Skeletal muscle tissue (tissue), 4 donors: ENCODE data around the gene METTL6. TPM values are rescaled to one million over a fixed set of nuclear protein-coding genes. Genes with fewer than 3 reads are reported as not detected.
"Not testable (repeated sequence)": the region's sequence is repeated elsewhere in the genome, so short reads cannot be mapped to it uniquely, and the experiment has no call there.

Experiments used
- H3K27ac ChIP-seq: one replicate; pipeline ENCODE4 v1.7.0; 2013; ENCODE audit warnings: mild to moderate bottlenecking, low read depth, low read length, inconsistent platforms
- H3K27me3 ChIP-seq, 3 donors: one replicate each; pipeline ENCODE4 v1.7.0; 2013; ENCODE audit warnings: low read length in 3 of 3; ENCODE audit not compliant: control insufficient read depth in 3 of 3, insufficient read depth in 3 of 3
- H3K36me3 ChIP-seq, 3 donors: one replicate each; pipeline ENCODE4 v1.7.0; 2013; ENCODE audit warnings: low read length in 3 of 3; ENCODE audit not compliant: control insufficient read depth in 3 of 3, insufficient read depth in 3 of 3
- H3K4me1 ChIP-seq, 3 donors: one replicate each; pipeline ENCODE4 v1.7.0; 2013; ENCODE audit warnings: low read length in 3 of 3, mild to moderate bottlenecking in 3 of 3; ENCODE audit not compliant: control insufficient read depth in 3 of 3, insufficient read depth in 3 of 3
- H3K4me3 ChIP-seq, 3 donors: one replicate each; pipeline ENCODE4 v1.7.0; 2013; ENCODE audit warnings: low read length in 3 of 3
- H3K9ac ChIP-seq, 3 donors: one replicate each; pipeline ENCODE4 v1.7.0; 2013; ENCODE audit warnings: low read length in 3 of 3, mild to moderate bottlenecking in 3 of 3, moderate library complexity in 2 of 3, low read depth in 1 of 3
- H3K9me3 ChIP-seq, 3 donors: one replicate each; pipeline ENCODE4 v1.7.0; 2013; ENCODE audit warnings: low read length in 3 of 3; ENCODE audit not compliant: control insufficient read depth in 3 of 3
- total RNA-seq: library from RNA; depleted of rRNA; stranded (reverse); fragments of >200 nt; gene quantifications from one replicate; pipeline ENCODE4 v1.2.3, GENCODE V29; 2014
- donor health status: Osteomylitis.

METTL6 gene
- total RNA-seq, 1 donor from 2014 or later = 42.3 TPM

DNA sequence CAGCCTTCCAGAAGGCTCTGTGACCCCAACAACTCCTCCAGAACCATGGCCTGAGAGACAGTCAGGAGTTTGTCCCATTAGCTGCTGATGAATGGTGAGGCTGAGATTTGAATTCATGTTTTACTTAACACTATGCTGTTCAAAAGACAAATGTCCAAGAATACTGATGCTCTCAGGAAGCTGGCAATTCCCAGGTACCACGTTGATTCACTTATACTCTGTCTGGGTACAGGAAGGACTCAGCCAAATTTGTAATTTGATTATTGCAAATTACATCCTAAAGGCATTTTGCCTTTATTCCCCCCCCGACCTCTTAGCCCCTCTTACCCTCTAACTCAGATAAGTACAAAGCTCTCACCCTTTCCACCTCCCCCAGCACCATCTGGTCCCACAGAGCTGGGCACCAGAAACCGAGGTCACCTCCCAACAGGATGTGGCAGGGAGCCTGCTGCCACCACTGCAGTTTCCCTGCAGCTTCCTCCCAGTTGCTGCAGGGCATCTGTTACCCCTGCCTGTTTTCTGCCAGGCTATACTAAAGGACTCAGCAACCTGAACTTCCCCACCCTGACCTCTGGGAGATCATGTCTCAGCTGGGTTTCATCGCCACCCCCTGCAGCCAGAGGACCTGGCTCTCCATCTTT, 33.7 kb upstream of the METTL6 start:
- H3K9me3 ChIP-seq = no peaks in the 10 kb centered on the region
- peaks cover 5 to 22% (median 22%) of the 10 kb centered on the region in 3 donors for H3K36me3 ChIP-seq
- peaks cover 0 to 3% (median 0%) of the 10 kb centered on the region in 3 donors for H3K4me1 ChIP-seq
- no peak overlapping the region for H3K9ac ChIP-seq
- no peak overlapping the region for H3K4me3 ChIP-seq
- no peak overlapping the region for H3K27ac ChIP-seq
- no peaks in the 10 kb centered on the region for H3K27me3 ChIP-seq

- Histone ChIP-seq H3K27ac (no peak overlapping the region), H3K36me3 (peaks cover 5 to 38% (median 26%) of the 10 kb centered on the region in 3 donors)
These were observed 31.0 kb upstream of the METTL6 start for GRCh38 chr3:15458212-15458780.

DNA sequence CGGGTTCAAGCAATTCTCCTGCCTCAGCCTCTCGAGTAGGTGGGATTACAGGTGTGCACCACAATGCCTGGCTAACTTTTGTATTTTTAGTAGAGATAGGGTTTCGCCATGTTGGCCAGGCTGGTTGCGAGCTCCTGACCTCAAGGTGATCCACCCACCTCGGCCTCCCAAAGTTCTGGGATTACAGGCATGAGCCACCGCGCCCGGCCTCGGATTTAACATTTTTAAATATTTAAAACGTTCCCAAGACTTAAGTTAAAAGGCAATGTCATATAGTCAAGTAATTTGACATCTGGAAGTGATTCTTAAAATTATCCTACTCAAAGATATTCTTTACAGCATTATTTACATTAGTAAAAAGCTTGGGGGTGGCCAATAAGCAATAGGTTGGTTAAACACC, 29.6 kb upstream of the METTL6 start:
- not testable (repeated sequence) for H3K27me3 ChIP-seq, H3K9me3 ChIP-seq
- H3K36me3 ChIP-seq = peaks cover 5 to 34% (median 29%) of the 10 kb centered on the region in 3 donors

More at GRCh38 chr3:15458212-15458780, 31.0 kb upstream of the METTL6 start:
- Histone ChIP-seq H3K9ac (no peak overlapping the region), H3K4me3 (no peak overlapping the region), H3K9me3 (no peaks in the 10 kb centered on the region), H3K4me1 (peaks cover 0 to 5% (median 0%) of the 10 kb centered on the region in 3 donors), H3K27me3 (no peaks in the 10 kb centered on the region)

DNA sequence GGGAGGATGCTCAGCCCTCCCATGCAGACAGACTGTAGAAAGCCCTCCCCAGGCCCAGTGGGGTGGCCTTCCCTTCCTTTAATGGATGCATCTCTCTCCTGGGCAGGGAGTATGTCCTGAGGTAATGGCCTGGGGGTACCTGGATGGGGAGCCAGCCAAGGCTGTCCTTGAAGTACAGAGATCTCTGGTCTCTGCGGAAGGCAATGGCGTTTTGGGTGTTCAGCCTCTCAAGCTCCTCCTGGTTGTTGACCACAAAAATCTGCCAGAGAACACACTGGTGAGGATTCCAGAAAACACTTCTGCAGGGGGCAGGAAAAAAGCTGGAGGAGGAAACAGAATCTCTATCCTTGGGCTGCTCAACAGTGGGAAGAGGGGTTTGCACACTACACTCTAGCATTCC, 29.0 kb upstream of the METTL6 start:
- Histone ChIP-seq H3K27me3 (no peaks in the 10 kb centered on the region), H3K27ac (no peak overlapping the region), H3K36me3 (peaks cover 9 to 37% (median 29%) of the 10 kb centered on the region in 3 donors), H3K4me1 (peaks cover 0 to 7% (median 0%) of the 10 kb centered on the region in 3 donors), H3K4me3 (no peak overlapping the region), H3K9ac (no peak overlapping the region), H3K9me3 (no peaks in the 10 kb centered on the region)

More for the DNA sequence above, 29.6 kb upstream of the METTL6 start:
- not testable (repeated sequence) for H3K4me3 ChIP-seq, H3K9ac ChIP-seq, H3K4me1 ChIP-seq, H3K27ac ChIP-seq

GRCh38 chr3:15455756-15456155, 28.4 kb upstream of the METTL6 start:
- no peak overlapping the region for H3K4me3 ChIP-seq
- H3K36me3 ChIP-seq = peaks cover 11 to 39% (median 30%) of the 10 kb centered on the region in 3 donors
- H3K9me3 ChIP-seq = no peaks in the 10 kb centered on the region
- H3K27ac ChIP-seq = no peak overlapping the region
- no peak overlapping the region for H3K9ac ChIP-seq
- H3K27me3 ChIP-seq = no peaks in the 10 kb centered on the region
- peaks cover 0 to 7% (median 0%) of the 10 kb centered on the region in 3 donors for H3K4me1 ChIP-seq

DNA sequence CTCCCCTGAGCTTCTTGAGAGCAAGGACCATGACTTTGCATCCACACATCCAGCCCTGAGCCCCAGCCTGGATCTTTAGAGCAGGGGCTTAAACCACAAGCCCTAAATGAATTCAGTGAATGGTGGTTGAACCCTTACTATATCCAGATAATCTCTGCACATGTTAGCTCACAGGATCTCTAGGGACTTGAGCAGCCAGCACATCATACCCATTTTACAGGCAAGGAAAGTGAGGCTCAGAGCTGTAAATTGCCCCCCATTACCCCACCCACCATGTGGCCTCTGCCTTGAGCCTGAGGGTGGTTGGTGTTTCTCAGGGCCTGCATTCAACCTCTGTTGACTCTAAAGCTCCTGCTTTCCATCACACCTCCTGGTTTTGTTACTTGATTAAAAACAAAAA, 27.6 kb upstream of the METTL6 start:
- peaks cover 15 to 44% (median 38%) of the 10 kb centered on the region in 3 donors for H3K36me3 ChIP-seq
- H3K4me1 ChIP-seq = peaks cover 0 to 7% (median 0%) of the 10 kb centered on the region in 3 donors
- H3K4me3 ChIP-seq = no peak overlapping the region
- H3K27ac ChIP-seq = no peak overlapping the region
- H3K9me3 ChIP-seq = no peaks in the 10 kb centered on the region
- no peaks in the 10 kb centered on the region for H3K27me3 ChIP-seq
- H3K9ac ChIP-seq = no peak overlapping the region

DNA sequence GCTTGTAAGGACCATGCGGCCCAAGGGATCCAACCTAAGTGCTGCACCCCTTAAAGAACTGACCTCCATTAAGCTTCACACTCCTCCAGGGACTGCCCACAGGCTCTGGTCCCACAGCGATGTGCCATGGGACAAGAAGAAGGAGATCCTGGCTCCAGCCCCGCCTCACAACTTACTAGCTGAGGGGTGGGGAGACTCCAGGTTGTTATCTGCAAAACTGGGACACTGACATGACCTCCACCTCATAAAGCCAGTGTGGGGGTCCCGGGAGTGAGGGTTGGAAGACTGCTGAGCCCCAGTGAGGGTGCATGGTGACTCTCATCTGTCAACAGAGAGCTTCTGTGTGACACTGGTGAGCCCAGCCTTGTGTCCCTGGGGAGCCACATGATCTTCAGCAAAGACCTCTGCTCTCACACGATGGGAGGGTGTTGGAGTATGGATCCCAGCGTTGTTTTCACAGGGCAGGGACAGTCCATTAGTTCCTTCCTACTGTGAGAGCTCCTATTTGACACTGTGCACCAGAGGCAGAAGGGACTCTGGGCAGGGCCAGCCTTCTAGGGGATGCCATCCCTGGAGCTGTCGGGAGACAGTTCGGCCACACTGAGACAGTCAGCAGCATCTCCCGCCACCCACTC, 26.8 kb upstream of the METTL6 start:
- H3K27ac ChIP-seq = no peak overlapping the region
- H3K27me3 ChIP-seq = no peaks in the 10 kb centered on the region
- peaks cover 16 to 50% (median 39%) of the 10 kb centered on the region in 3 donors for H3K36me3 ChIP-seq
- H3K9me3 ChIP-seq = no peaks in the 10 kb centered on the region
- no peak overlapping the region for H3K9ac ChIP-seq
- H3K4me1 ChIP-seq = peaks cover 0 to 7% (median 0%) of the 10 kb centered on the region in 3 donors
- no peak overlapping the region for H3K4me3 ChIP-seq

- Histone ChIP-seq H3K4me3 (no peak overlapping the region), H3K36me3 (peaks cover 16 to 49% (median 39%) of the 10 kb centered on the region in 3 donors), H3K4me1 (peaks cover 0 to 7% (median 0%) of the 10 kb centered on the region in 3 donors), H3K9me3 (no peaks in the 10 kb centered on the region), H3K9ac (no peak overlapping the region), H3K27ac (no peak overlapping the region), H3K27me3 (no peaks in the 10 kb centered on the region)
These were observed 26.2 kb upstream of the METTL6 start for GRCh38 chr3:15453501-15453900.

- H3K27ac ChIP-seq = no peak overlapping the region
- H3K27me3 ChIP-seq = no peaks in the 10 kb centered on the region
- H3K4me1 ChIP-seq = peaks cover 0 to 7% (median 0%) of the 10 kb centered on the region in 3 donors
- no peak overlapping the region for H3K4me3 ChIP-seq
- H3K36me3 ChIP-seq = peaks cover 16 to 46% (median 37%) of the 10 kb centered on the region in 3 donors
- no peak overlapping the region for H3K9ac ChIP-seq
- H3K9me3 ChIP-seq = no peaks in the 10 kb centered on the region
These were observed 25.6 kb upstream of the METTL6 start for GRCh38 chr3:15452961-15453360.

DNA sequence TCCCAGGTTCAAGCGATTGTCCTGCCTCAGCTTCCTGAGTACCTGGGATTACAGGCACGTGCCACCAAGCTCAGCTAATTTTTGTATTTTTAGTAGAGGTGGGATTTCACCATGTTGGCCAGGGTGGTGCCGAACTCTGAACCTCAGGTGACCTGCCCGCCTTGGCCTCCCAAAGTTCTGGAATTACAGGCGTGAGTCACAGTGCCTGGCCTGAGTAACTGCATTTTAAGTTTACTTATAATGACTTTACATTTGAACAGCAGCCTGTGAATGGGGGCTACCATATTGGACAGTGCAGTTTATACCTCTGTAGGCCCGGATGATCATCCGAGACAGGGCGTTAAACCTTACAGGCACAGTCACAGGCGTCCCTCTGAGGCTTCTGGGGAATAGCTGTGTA, 24.8 kb upstream of the METTL6 start:
- no peaks in the 10 kb centered on the region for H3K27me3 ChIP-seq
- H3K4me1 ChIP-seq = peaks cover 0 to 7% (median 0%) of the 10 kb centered on the region in 3 donors
- H3K4me3 ChIP-seq = no peak overlapping the region
- H3K9ac ChIP-seq = no peak overlapping the region
- H3K9me3 ChIP-seq = no peaks in the 10 kb centered on the region
- peaks cover 16 to 48% (median 36%) of the 10 kb centered on the region in 3 donors for H3K36me3 ChIP-seq
- no peak overlapping the region for H3K27ac ChIP-seq
